Measurements from ENCODE around the gene RASSF7.

RASSF7 gene

DNA sequence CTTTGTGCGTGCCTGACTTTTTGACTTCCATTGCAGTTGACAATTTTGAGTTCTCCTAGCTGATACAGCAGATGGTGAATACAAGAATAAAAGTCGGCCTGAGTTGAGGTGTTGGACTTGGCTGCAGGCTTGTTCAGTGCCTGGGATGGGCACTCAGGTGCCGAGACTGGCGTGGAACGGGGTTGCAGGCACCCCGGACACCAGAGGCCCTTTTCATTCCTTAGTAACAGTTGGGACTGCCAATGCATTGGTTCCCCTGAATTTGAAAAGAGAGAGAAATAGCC lies 16.8 kb downstream of the RASSF7 start:
- Histone ChIP-seq H2AFZ (ENCODE audit: low read depth) (no peak overlapping the region), H3K36me3 (ENCODE audit: insufficient read depth) (no peaks in the 10 kb centered on the region), H3K27me3 (ENCODE audit: insufficient read depth, low read depth) (no peaks in the 10 kb centered on the region), H3K4me2 (peak overlapping the region; percentile 95), H3K27ac (peak overlapping the region; percentile 23; the same call in 1 of the 2 replicates), H3K4me1 (ENCODE audit: low read depth, poor library complexity, severe bottlenecking) (peaks cover 29% of the 10 kb centered on the region), H3K4me3 (IDR thresholded peaks at IDR 0.05; ENCODE audit: insufficient read depth, low read depth, low read length) (peak overlapping the region; percentile 37), H4K20me1 (ENCODE audit: insufficient read depth) (peaks cover 50% of the 10 kb centered on the region), H3K9ac (peak overlapping the region; percentile 91; the same call in 1 of the 2 replicates), H3K79me2 (ENCODE audit: insufficient read depth, low read depth) (peaks cover 59% of the 10 kb centered on the region)
- TF ChIP-seq, protein P1, sequence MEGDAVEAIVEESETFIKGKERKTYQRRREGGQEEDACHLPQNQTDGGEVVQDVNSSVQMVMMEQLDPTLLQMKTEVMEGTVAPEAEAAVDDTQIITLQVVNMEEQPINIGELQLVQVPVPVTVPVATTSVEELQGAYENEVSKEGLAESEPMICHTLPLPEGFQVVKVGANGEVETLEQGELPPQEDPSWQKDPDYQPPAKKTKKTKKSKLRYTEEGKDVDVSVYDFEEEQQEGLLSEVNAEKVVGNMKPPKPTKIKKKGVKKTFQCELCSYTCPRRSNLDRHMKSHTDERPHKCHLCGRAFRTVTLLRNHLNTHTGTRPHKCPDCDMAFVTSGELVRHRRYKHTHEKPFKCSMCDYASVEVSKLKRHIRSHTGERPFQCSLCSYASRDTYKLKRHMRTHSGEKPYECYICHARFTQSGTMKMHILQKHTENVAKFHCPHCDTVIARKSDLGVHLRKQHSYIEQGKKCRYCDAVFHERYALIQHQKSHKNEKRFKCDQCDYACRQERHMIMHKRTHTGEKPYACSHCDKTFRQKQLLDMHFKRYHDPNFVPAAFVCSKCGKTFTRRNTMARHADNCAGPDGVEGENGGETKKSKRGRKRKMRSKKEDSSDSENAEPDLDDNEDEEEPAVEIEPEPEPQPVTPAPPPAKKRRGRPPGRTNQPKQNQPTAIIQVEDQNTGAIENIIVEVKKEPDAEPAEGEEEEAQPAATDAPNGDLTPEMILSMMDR (conservative IDR thresholded peaks at IDR 0.05; ENCODE audit: low read depth, low read length) = no peak

DNA sequence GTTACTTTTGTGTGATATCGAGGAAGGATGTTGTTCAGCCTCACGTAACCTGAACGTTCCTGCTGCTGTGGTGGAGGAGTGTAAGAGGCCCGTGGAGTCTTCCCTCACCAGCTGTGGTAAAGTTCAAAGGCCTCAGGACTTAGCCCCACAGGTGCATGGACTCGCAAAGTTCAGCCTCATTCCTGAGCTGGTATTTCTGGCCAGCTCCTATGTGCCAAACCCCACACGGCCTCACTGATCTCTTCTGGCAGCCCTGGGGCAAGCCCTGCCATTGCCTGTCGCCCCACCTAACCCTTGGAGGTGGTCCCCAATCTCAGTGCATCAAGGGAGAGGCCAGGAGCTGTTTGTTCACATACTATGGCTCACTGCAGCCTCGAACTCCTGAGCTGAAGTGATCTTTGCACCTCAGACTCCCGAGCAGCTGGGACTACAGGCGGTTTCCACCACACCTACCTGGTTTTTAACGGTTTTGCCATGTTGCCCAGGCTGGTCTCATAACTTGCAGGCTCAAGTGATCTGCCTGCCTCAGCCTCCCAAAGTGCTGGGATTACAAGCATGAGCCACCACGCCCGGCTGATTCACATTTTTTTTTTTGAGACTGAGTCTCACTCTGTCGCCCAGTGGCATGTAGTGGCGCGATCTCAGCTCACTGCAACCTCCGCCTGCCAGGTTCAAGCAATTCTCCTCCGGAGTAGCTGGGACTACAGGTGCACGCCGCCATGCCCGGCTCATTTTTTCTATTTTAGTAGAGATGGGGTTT lies 17.7 kb downstream of the RASSF7 start:
- Histone ChIP-seq H2AFZ (ENCODE audit: low read depth) (no peak overlapping the region), H3K27me3 (ENCODE audit: insufficient read depth, low read depth) (no peaks in the 10 kb centered on the region), H3K79me2 (ENCODE audit: insufficient read depth, low read depth) (peaks cover 62% of the 10 kb centered on the region), H3K36me3 (ENCODE audit: insufficient read depth) (no peaks in the 10 kb centered on the region), H3K9ac (no peak overlapping the region), H3K4me2 (peak overlapping the region; percentile 95), H3K4me3 (IDR thresholded peaks at IDR 0.05; ENCODE audit: insufficient read depth, low read depth, low read length) (no peak overlapping the region), H3K4me1 (ENCODE audit: low read depth, poor library complexity, severe bottlenecking) (peaks cover 29% of the 10 kb centered on the region), H4K20me1 (ENCODE audit: insufficient read depth) (peaks cover 50% of the 10 kb centered on the region), H3K27ac (no peak overlapping the region)
- TF ChIP-seq, protein P1 (conservative IDR thresholded peaks at IDR 0.05; ENCODE audit: low read depth, low read length) = no peak

DNA sequence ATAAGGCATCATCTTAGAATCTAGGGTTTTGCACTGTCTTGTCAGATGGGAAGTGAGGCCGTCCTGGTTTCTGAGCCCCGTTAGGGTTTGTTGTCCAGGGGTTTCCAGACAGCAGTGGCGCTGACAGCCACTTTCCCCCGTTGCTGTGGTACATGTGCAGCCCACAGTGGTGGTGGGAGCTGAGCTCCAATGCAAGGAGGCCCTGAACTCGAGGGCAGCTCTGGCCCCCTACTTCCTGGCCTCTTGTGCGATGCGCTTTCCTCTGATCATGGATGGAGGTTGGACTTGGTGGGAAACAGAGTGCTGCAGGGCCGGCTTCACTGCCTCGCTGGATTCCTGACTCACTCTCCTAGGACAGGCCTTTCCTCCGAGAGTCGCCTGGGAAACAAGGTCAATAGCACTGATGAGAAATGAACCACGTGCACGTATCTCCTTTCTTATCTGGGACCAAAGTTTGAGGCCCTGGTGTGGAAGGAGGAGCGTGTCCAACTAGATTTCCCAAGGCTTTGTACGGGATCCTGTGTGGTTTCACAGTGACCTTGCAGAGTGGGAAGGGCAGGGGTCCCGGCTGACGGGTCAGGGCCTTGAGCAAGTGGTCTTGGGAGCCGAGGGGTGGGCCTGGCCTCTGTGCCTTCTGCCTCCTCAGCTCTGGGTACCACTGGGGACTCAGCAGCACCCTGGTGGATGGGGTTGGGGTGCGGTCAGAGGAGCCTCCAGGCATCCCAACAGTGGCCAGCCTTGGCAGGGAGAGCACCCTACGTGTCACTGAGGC lies 19.2 kb downstream of the RASSF7 start:
- Histone ChIP-seq H3K4me2 (no peak overlapping the region), H3K27ac (no peak overlapping the region), H3K79me2 (ENCODE audit: insufficient read depth, low read depth) (peaks cover 67% of the 10 kb centered on the region), H3K4me3 (IDR thresholded peaks at IDR 0.05; ENCODE audit: insufficient read depth, low read depth, low read length) (no peak overlapping the region), H3K27me3 (ENCODE audit: insufficient read depth, low read depth) (no peaks in the 10 kb centered on the region), H3K9ac (no peak overlapping the region), H2AFZ (ENCODE audit: low read depth) (no peak overlapping the region), H4K20me1 (ENCODE audit: insufficient read depth) (peaks cover 50% of the 10 kb centered on the region), H3K4me1 (ENCODE audit: low read depth, poor library complexity, severe bottlenecking) (peaks cover 27% of the 10 kb centered on the region), H3K36me3 (ENCODE audit: insufficient read depth) (no peaks in the 10 kb centered on the region)
- TF ChIP-seq, protein P1 (conservative IDR thresholded peaks at IDR 0.05; ENCODE audit: low read depth, low read length) = no peak

DNA sequence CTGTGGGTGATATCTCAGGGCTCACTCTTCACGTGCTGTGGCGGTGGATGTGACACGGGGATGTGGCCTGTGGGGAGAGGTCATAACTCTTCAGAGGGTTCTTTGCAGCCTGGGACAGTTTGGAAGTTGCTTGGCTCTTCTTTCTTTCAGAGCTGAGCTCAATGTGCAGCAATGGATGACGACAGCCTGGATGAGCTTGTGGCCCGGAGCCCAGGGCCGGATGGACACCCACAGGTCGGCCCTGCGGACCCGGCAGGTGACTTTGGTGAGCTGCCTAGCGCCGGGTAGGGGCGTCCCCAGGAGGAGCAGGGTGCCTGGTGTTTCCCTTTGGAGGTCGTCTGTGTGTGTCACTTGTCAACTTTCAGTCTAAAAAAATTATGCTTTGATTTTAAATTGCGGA lies 20.6 kb downstream of the RASSF7 start:
- Histone ChIP-seq H3K4me2 (no peak overlapping the region), H3K4me3 (IDR thresholded peaks at IDR 0.05; ENCODE audit: insufficient read depth, low read depth, low read length) (no peak overlapping the region), H2AFZ (ENCODE audit: low read depth) (no peak overlapping the region), H3K36me3 (ENCODE audit: insufficient read depth) (no peaks in the 10 kb centered on the region), H3K27ac (no peak overlapping the region), H3K4me1 (ENCODE audit: low read depth, poor library complexity, severe bottlenecking) (peaks cover 25% of the 10 kb centered on the region), H3K27me3 (ENCODE audit: insufficient read depth, low read depth) (no peaks in the 10 kb centered on the region), H3K79me2 (ENCODE audit: insufficient read depth, low read depth) (peaks cover 71% of the 10 kb centered on the region), H4K20me1 (ENCODE audit: insufficient read depth) (peaks cover 50% of the 10 kb centered on the region), H3K9ac (no peak overlapping the region)
- TF ChIP-seq, protein P1 (conservative IDR thresholded peaks at IDR 0.05; ENCODE audit: low read depth, low read length) = no peak
